NOMO-1 treated with dmso at 0.1 percent for 144 hours (cell line): ENCODE measurements around the gene TBC1D7.

Experiments
- DNase-seq: peaks from one replicate; lab custom pipeline; 2025; ENCODE audit not compliant: unreplicated experiment; lab: John Stamatoyannopoulos, UW

The TBC1D7 gene

GRCh38 chr6:13328076-13328874 lies at the start of gene TBC1D7:
TSS of gene TBC1D7 (minus strand) at chr6:13328537. CDS start at chr6:13326898, 1,639 bp downstream.
- DNase-seq = peak; percentile 86

- no peak for DNase-seq
Observed at GRCh38 chr6:13377054-13377758, 48.9 kb upstream of the TBC1D7 start.

- DNase-seq = no peak
Observed at GRCh38 chr6:13375360-13375878, 47.1 kb upstream of the TBC1D7 start.

GRCh38 chr6:13373919-13374318 lies 45.6 kb upstream of the TBC1D7 start:
- DNase-seq = no peak

GRCh38 chr6:13373488-13373886 lies 45.1 kb upstream of the TBC1D7 start:
- no peak for DNase-seq

- no peak for DNase-seq
Observed at GRCh38 chr6:13372688-13373487, 44.6 kb upstream of the TBC1D7 start.

- no peak for DNase-seq
Observed at GRCh38 chr6:13372076-13372475, 43.7 kb upstream of the TBC1D7 start.

GRCh38 chr6:13371421-13372072 lies 43.2 kb upstream of the TBC1D7 start:
- DNase-seq = no peak

GRCh38 chr6:13370623-13371022 lies 42.3 kb upstream of the TBC1D7 start:
- DNase-seq = no peak

- DNase-seq = no peak
Observed at GRCh38 chr6:13369591-13369990, 41.3 kb upstream of the TBC1D7 start.

GRCh38 chr6:13368731-13369115 lies 40.4 kb upstream of the TBC1D7 start:
- DNase-seq = no peak

- no peak for DNase-seq
Observed at GRCh38 chr6:13368079-13368730, 39.9 kb upstream of the TBC1D7 start.

GRCh38 chr6:13367396-13367795 lies 39.1 kb upstream of the TBC1D7 start:
- no peak for DNase-seq

GRCh38 chr6:13365320-13365719 lies 37.0 kb upstream of the TBC1D7 start:
- no peak for DNase-seq

- DNase-seq = no peak
Observed at GRCh38 chr6:13364842-13365241, 36.5 kb upstream of the TBC1D7 start.

- DNase-seq = no peak
Observed at GRCh38 chr6:13362412-13362811, 34.1 kb upstream of the TBC1D7 start.

- no peak for DNase-seq
Observed at GRCh38 chr6:13360671-13361540, 32.6 kb upstream of the TBC1D7 start.

- DNase-seq = no peak
Observed at GRCh38 chr6:13359287-13359686, 30.9 kb upstream of the TBC1D7 start.

- no peak for DNase-seq
Observed at GRCh38 chr6:13358511-13358910, 30.2 kb upstream of the TBC1D7 start.
